WTC11 (cell line): ENCODE measurements around the gene DGLUCY. TPM values are rescaled to one million over a fixed set of nuclear protein-coding genes. Genes with fewer than 3 reads are reported as not detected.

Source experiments
- ATAC-seq: fragments of 200-7000 bp; cut with Tn5 transposase; 2 replicates; pipeline ENCODE4 v1.10.0; 2021; ENCODE audit warnings: mild to moderate bottlenecking, moderate library complexity
- CTCF ChIA-PET: fragments of 300-600 bp; sonication (Branson Sonifier 250); formaldehyde crosslinking; loops from one replicate; lab custom pipeline; 2021; ENCODE audit warnings: antibody characterized with exemption; lab: Charles Lee
- POLR2A ChIA-PET: fragments of 350-600 bp; sonication (Branson Sonifier 250); formaldehyde crosslinking; loops from one replicate; lab custom pipeline; 2021; ENCODE audit warnings: antibody characterized with exemption; lab: Charles Lee
- DNase-seq: peaks from one replicate; pipeline ENCODE4 v3.0.0; 2021; ENCODE audit warnings: low spot score
- H3K27ac Mint-ChIP-seq: 2 replicates; pipeline ENCODE4 v1.8.0; 2021; ENCODE audit warnings: mixed read lengths
- H3K27me3 Mint-ChIP-seq: 2 replicates; pipeline ENCODE4 v1.8.0; 2021; ENCODE audit warnings: low read depth, mild to moderate bottlenecking, moderate library complexity, mixed read lengths
- H3K36me3 Mint-ChIP-seq: 2 replicates; pipeline ENCODE4 v1.8.0; 2021; ENCODE audit warnings: mixed read lengths
- H3K4me1 Mint-ChIP-seq: 2 replicates; pipeline ENCODE4 v1.8.0; 2022; ENCODE audit warnings: mixed read lengths
- H3K4me3 Mint-ChIP-seq: 2 replicates; pipeline ENCODE4 v1.8.0; 2021; ENCODE audit warnings: mild to moderate bottlenecking, moderate library complexity, mixed read lengths
- H3K9me3 Mint-ChIP-seq: 2 replicates; pipeline ENCODE4 v1.8.0; 2021; ENCODE audit warnings: mixed read lengths
- FOXK1 ChIP-seq: sonication (generic); formaldehyde crosslinking; IDR thresholded peaks from 2 replicates; pipeline ENCODE4 v1.8.0; 2022; ENCODE audit warnings: mild to moderate bottlenecking, moderate library complexity, missing genetic modification reagents
- JAZF1 ChIP-seq: fragments of 250-450 bp; sonication (Bioruptor Pico); IDR thresholded peaks from 2 replicates; pipeline ENCODE4 v1.9.0; 2021; ENCODE audit warnings: moderate library complexity, mild to moderate bottlenecking, inconsistent platforms
- MXD4 ChIP-seq: fragments of 250-450 bp; sonication (Bioruptor Pico); IDR thresholded peaks from 2 replicates; pipeline ENCODE4 v1.8.0; 2021; ENCODE audit warnings: mild to moderate bottlenecking, moderate library complexity, borderline replicate concordance
- NFE2L1 ChIP-seq: sonication (generic); formaldehyde crosslinking; IDR thresholded peaks from 2 replicates; pipeline ENCODE4 v1.8.1; 2023; ENCODE audit warnings: missing genetic modification reagents
- NR3C1 ChIP-seq: sonication (generic); formaldehyde crosslinking; conservative IDR thresholded peaks from 2 replicates; pipeline ENCODE4 v1.8.1; 2023; ENCODE audit warnings: low read depth, mild to moderate bottlenecking, missing genetic modification reagents
- PRRX2 ChIP-seq: fragments of 250-450 bp; sonication (Bioruptor Pico); IDR thresholded peaks from 2 replicates; pipeline ENCODE4 v1.8.0; 2021; ENCODE audit warnings: mild to moderate bottlenecking
- SMAD3 ChIP-seq: sonication (generic); formaldehyde crosslinking; IDR thresholded peaks from 2 replicates; pipeline ENCODE4 v1.8.0; 2022; ENCODE audit warnings: missing genetic modification reagents, mild to moderate bottlenecking, borderline replicate concordance
- SOX15 ChIP-seq: fragments of 250-450 bp; sonication (Bioruptor Pico); IDR thresholded peaks from 2 replicates; pipeline ENCODE4 v1.9.0; 2021; ENCODE audit warnings: mild to moderate bottlenecking
- SP1 ChIP-seq: sonication (generic); formaldehyde crosslinking; conservative IDR thresholded peaks from 2 replicates; pipeline ENCODE4 v1.8.1; 2022; ENCODE audit warnings: missing genetic modification reagents
- TCF7 ChIP-seq: sonication (generic); formaldehyde crosslinking; IDR thresholded peaks from 2 replicates; pipeline ENCODE4 v1.8.0; 2022; ENCODE audit warnings: mild to moderate bottlenecking, low read depth, missing genetic modification reagents, moderate library complexity
- ZNF138 ChIP-seq: sonication (generic); formaldehyde crosslinking; conservative IDR thresholded peaks from 2 replicates; pipeline ENCODE4 v1.8.1; 2022; ENCODE audit warnings: mild to moderate bottlenecking, moderate library complexity, missing genetic modification reagents
- total RNA-seq: library from RNA; stranded (reverse); gene quantifications from 3 replicates; pipeline ENCODE4 v1.2.3, GENCODE V29; 2021
- TF ChIP-seq, protein P1 (sequence below): sonication (generic); formaldehyde crosslinking; IDR thresholded peaks from 2 replicates; pipeline ENCODE4 v1.8.1; 2022; ENCODE audit warnings: mild to moderate bottlenecking, moderate library complexity, missing genetic modification reagents
- TF ChIP-seq, protein P2 (sequence below): sonication (generic); formaldehyde crosslinking; conservative IDR thresholded peaks from 2 replicates; pipeline ENCODE4 v1.8.1; 2022; ENCODE audit warnings: mild to moderate bottlenecking, missing genetic modification reagents
- TF ChIP-seq, protein P3 (sequence below): sonication (generic); formaldehyde crosslinking; IDR thresholded peaks from 2 replicates; pipeline ENCODE4 v1.8.1; 2023; ENCODE audit warnings: mild to moderate bottlenecking, missing genetic modification reagents
- TF ChIP-seq, protein P4 (sequence below): fragments of 250-450 bp; sonication (Bioruptor Pico); IDR thresholded peaks from 2 replicates; pipeline ENCODE4 v1.8.0; 2021; ENCODE audit warnings: mild to moderate bottlenecking
- TF ChIP-seq, protein P5 (sequence below): sonication (generic); formaldehyde crosslinking; IDR thresholded peaks from 2 replicates; pipeline ENCODE4 v1.8.0; 2022; ENCODE audit warnings: mild to moderate bottlenecking, missing genetic modification reagents
- TF ChIP-seq, protein P6 (sequence below): fragments of 250-450 bp; sonication (Bioruptor Pico); conservative IDR thresholded peaks from 2 replicates; pipeline ENCODE4 v1.9.0; 2021; ENCODE audit warnings: mild to moderate bottlenecking

DGLUCY gene
- total RNA-seq, 1 experiment from 2014 or later = 35.4 TPM

DNA sequence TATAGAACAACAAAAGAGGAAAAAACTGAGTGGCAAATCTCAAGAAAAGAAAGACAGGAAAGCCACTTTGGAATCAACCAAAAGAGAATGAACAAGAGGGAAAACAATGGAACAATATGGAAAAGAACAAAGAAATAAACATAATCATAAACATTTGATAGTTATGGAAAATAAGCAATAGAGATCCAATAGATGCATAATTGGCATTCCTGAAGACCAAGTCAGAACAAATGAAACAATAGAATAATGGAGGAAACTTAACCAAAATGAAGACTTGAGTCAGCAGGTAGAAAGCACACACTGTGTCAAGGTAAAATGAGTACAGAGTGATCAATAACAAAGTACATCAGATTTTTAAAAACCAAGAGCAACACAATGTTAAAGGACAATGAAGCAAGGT, 43.3 kb upstream of the DGLUCY start:
- ATAC-seq = no peak
- TF ChIP-seq, protein P1, sequence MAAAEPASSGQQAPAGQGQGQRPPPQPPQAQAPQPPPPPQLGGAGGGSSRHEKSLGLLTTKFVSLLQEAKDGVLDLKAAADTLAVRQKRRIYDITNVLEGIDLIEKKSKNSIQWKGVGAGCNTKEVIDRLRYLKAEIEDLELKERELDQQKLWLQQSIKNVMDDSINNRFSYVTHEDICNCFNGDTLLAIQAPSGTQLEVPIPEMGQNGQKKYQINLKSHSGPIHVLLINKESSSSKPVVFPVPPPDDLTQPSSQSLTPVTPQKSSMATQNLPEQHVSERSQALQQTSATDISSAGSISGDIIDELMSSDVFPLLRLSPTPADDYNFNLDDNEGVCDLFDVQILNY = no peak
- TF ChIP-seq, protein P2, sequence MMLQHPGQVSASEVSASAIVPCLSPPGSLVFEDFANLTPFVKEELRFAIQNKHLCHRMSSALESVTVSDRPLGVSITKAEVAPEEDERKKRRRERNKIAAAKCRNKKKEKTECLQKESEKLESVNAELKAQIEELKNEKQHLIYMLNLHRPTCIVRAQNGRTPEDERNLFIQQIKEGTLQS (CRISPR knock-in tag) = no peak
- no peak for TF ChIP-seq NR3C1 (CRISPR knock-in tag)
- TF ChIP-seq, protein P3, sequence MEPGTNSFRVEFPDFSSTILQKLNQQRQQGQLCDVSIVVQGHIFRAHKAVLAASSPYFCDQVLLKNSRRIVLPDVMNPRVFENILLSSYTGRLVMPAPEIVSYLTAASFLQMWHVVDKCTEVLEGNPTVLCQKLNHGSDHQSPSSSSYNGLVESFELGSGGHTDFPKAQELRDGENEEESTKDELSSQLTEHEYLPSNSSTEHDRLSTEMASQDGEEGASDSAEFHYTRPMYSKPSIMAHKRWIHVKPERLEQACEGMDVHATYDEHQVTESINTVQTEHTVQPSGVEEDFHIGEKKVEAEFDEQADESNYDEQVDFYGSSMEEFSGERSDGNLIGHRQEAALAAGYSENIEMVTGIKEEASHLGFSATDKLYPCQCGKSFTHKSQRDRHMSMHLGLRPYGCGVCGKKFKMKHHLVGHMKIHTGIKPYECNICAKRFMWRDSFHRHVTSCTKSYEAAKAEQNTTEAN (CRISPR knock-in tag) = no peak
- TF ChIP-seq PRRX2 (CRISPR knock-in tag) = no peak
- TF ChIP-seq NFE2L1 = no peak
- no peak for TF ChIP-seq JAZF1 (CRISPR knock-in tag)
- POLR2A ChIA-PET = no interaction called here
- no peak for DNase-seq
- Mint-ChIP-seq H3K27ac (no peak overlapping the region; the same call in 1 of the 2 replicates), H3K4me3 (no peak overlapping the region), H3K36me3 (no peaks in the 10 kb centered on the region), H3K4me1 (no peaks in the 10 kb centered on the region), H3K9me3 (peaks cover 5% of the 10 kb centered on the region; the same call in 1 of the 2 replicates), H3K27me3 (no peaks in the 10 kb centered on the region; the same call in 1 of the 2 replicates)
- CTCF ChIA-PET = no interaction called here

DNA sequence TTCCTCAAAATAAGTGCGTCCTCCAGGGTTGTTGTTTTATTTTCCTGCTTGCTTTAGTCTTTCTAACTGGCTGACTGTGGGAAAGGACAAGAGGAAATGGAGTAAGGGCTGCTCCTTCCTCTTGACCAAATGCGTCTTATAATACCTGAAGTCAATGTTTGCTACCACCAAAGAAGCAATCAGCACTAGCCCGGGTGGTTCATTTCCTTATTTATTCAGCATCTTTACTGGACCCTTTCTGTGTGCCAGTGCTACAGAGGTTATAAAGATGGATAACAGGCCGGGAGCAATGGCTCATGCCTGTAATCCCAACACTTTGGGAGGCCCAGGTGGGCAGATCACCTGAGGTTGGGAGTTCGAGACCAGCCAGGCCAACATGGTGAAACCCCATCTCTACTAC, 38.3 kb upstream of the DGLUCY start:
- H3K27me3 Mint-ChIP-seq = no peaks in the 10 kb centered on the region
- POLR2A ChIA-PET = no interaction called here

DNA sequence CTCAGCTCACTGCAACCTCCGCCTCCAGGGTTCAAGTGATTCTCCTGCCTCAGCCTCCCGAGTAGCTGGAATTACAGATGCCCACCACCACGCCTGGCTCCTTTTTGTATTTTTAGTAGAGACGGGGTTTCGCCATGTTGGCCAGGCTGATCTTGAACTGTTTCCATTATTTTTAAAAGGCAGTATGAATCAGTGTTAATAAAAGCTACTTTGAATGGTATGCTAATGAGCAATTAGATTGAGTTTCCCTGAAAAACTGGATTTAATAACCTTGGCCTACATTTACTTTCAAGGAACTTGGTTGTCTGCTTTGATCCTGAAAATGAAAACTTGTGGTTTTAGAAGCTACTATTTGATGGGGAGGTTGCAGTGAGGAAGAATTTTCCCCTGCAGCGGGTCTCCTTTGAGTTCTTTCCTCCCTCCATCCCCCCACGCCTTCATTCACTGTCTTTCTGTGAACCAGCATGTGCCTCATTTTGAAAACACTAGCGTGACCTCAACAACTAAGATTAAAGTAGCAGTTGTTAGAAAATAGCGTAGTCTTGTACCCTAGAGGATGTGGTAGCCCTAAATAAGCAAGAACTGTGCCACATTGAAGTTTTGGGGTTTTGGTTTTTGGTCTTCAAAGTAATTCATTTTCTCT, 35.7 kb upstream of the DGLUCY start:
- no peaks in the 10 kb centered on the region for H3K9me3 Mint-ChIP-seq
- no peaks in the 10 kb centered on the region for H3K36me3 Mint-ChIP-seq
- ATAC-seq = no peak
- H3K27ac Mint-ChIP-seq = no peak overlapping the region
- ChIA-PET CTCF (interaction anchor here (0.9 kb wide), 1 partner anchor 321 kb away, joined by 3 read pairs; no protein-coding TSS in a partner anchor), POLR2A (no interaction called here)
- H3K27me3 Mint-ChIP-seq = no peaks in the 10 kb centered on the region
- peaks cover 4% of the 10 kb centered on the region for H3K4me1 Mint-ChIP-seq
- no peak for DNase-seq
- no peak overlapping the region for H3K4me3 Mint-ChIP-seq
- TF ChIP-seq ZNF138 (no peak), JAZF1 (CRISPR knock-in tag) (no peak), SMAD3 (CRISPR knock-in tag) (no peak), TCF7 (no peak), FOXK1 (CRISPR knock-in tag) (no peak), SP1 (CRISPR knock-in tag) (no peak)
- TF ChIP-seq, protein P4, sequence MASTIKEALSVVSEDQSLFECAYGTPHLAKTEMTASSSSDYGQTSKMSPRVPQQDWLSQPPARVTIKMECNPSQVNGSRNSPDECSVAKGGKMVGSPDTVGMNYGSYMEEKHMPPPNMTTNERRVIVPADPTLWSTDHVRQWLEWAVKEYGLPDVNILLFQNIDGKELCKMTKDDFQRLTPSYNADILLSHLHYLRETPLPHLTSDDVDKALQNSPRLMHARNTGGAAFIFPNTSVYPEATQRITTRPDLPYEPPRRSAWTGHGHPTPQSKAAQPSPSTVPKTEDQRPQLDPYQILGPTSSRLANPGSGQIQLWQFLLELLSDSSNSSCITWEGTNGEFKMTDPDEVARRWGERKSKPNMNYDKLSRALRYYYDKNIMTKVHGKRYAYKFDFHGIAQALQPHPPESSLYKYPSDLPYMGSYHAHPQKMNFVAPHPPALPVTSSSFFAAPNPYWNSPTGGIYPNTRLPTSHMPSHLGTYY (CRISPR knock-in tag) = no peak
- TF ChIP-seq, protein P5, sequence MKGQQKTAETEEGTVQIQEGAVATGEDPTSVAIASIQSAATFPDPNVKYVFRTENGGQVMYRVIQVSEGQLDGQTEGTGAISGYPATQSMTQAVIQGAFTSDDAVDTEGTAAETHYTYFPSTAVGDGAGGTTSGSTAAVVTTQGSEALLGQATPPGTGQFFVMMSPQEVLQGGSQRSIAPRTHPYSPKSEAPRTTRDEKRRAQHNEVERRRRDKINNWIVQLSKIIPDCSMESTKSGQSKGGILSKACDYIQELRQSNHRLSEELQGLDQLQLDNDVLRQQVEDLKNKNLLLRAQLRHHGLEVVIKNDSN = no peak

More for the DNA sequence above, 38.3 kb upstream of the DGLUCY start:
- Mint-ChIP-seq H3K27ac (no peak overlapping the region), H3K9me3 (0 out of 2 replicates have a peak, but pooled peaks cover 2% of the 10 kb centered on the region), H3K4me3 (no peak overlapping the region), H3K4me1 (peaks cover 4% of the 10 kb centered on the region), H3K36me3 (no peaks in the 10 kb centered on the region)
- ATAC-seq = no peak
- TF ChIP-seq SOX15 (CRISPR knock-in tag) (no peak), MXD4 (CRISPR knock-in tag) (no peak), TCF7 (no peak)
- TF ChIP-seq, protein P6, sequence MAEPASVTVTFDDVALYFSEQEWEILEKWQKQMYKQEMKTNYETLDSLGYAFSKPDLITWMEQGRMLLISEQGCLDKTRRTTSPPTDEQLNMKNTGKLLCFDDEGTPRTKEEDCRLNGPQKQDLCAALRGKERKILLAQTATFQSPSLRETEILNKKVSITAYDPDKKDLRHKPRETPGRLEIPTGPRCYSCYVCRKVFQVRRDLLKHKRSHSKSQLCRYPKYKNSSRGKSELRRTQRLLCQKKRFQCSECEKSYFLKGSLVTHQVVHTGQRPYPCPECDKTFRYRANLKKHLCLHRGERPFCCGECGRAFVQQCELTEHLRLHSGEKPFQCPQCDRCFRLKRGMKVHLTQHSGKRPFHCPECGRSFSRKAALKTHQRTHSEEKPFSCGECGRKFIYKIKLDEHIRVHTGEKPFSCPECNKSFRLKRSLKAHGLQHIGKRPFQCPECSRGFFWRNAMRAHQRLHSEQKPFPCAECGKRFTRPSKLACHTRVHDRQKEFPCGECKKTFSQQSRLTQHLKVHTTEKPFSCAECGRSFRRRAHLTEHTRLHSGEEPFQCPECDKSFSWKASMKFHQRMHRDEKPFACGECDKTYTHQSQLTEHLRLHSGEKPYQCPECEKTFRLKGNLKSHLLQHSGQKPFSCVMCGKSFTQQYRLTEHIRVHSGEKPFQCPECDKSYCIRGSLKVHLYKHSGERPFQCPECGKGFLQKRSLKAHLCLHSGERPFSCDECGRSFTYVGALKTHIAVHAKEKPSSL (CRISPR knock-in tag) = no peak
- CTCF ChIA-PET = no interaction called here
- DNase-seq = no peak
